OCI-LY7 (cell line): ENCODE data around the gene RSPH1. TPM values are rescaled to one million over a fixed set of nuclear protein-coding genes. Genes with fewer than 3 reads are reported as not detected.

Experiments used
- BruUV-seq: library from RNA; stranded (reverse); fragments of 400-500 nt; replicated peaks from 2 replicates; lab custom pipeline; 2021; lab: Mats Ljungman, UMichigan
- CTCF ChIA-PET: fragments of 300-600 bp; sonication (Branson Sonifier 250); formaldehyde crosslinking; loops from one replicate; lab custom pipeline; 2022; ENCODE audit warnings: antibody characterized with exemption; ENCODE audit not compliant: unreplicated experiment; lab: Charles Lee
- POLR2A ChIA-PET: fragments of 300-600 bp; sonication (Branson Sonifier 250); formaldehyde crosslinking; loops from one replicate; lab custom pipeline; 2022; ENCODE audit warnings: antibody characterized with exemption; lab: Charles Lee
- DNase-seq: peaks from one replicate; pipeline ENCODE4 v3.0.0-alpha.2; 2015; ENCODE audit warnings: low spot score
- H2AFZ ChIP-seq: fragments of 200-600 bp; sonication (generic), shearing (Covaris generic); 2 replicates; pipeline ENCODE4 v1.6.1; 2014; ENCODE audit warnings: mild to moderate bottlenecking, antibody characterized with exemption, low read length, moderate library complexity
- H3K27ac ChIP-seq: fragments of 200-600 bp; sonication (generic); 2 replicates; pipeline ENCODE4 v1.5.1; 2014; ENCODE audit warnings: mixed run types, low read depth, mild to moderate bottlenecking, moderate library complexity, low read length, inconsistent platforms; ENCODE audit not compliant: poor library complexity, severe bottlenecking
- H3K36me3 ChIP-seq: fragments of 200-600 bp; sonication (generic); 2 replicates; pipeline ENCODE4 v1.6.1; 2014; ENCODE audit warnings: mild to moderate bottlenecking, antibody characterized with exemption, low read length, moderate library complexity, mixed read lengths; ENCODE audit not compliant: insufficient read depth
- H3K4me1 ChIP-seq: fragments of 200-600 bp; sonication (generic); 2 replicates; pipeline ENCODE4 v1.5.1; 2014; ENCODE audit warnings: mild to moderate bottlenecking, low read length; ENCODE audit not compliant: insufficient read depth, poor library complexity, severe bottlenecking
- H3K4me2 ChIP-seq: fragments of 200-600 bp; sonication (generic); 2 replicates; pipeline ENCODE4 v1.6.1; 2014; ENCODE audit warnings: mild to moderate bottlenecking, low read length
- H3K4me3 ChIP-seq: fragments of 200-600 bp; sonication (generic); 2 replicates; pipeline ENCODE4 v1.5.1; 2014; ENCODE audit warnings: mild to moderate bottlenecking, low read depth, low read length; ENCODE audit not compliant: poor library complexity, severe bottlenecking
- H3K79me2 ChIP-seq: fragments of 200-600 bp; sonication (generic); 2 replicates; pipeline ENCODE4 v1.6.1; 2016; ENCODE audit warnings: low read depth, mild to moderate bottlenecking, low read length, moderate library complexity, mixed read lengths; ENCODE audit not compliant: insufficient read depth
- H3K9me2 ChIP-seq: fragments of 200-600 bp; sonication (generic); 2 replicates; pipeline ENCODE4 v1.6.1; 2016; ENCODE audit warnings: mild to moderate bottlenecking, low read length, mixed read lengths; ENCODE audit not compliant: insufficient read depth
- H3K9me3 ChIP-seq: fragments of 200-600 bp; sonication (generic); 2 replicates; pipeline ENCODE4 v1.6.1; 2014; ENCODE audit warnings: mild to moderate bottlenecking, mixed run types, low read length, mixed read lengths
- H4K20me1 ChIP-seq: fragments of 200-600 bp; sonication (generic); 2 replicates; pipeline ENCODE4 v1.6.1; 2014; ENCODE audit warnings: mild to moderate bottlenecking, antibody characterized with exemption, low read length, moderate library complexity, mixed read lengths; ENCODE audit not compliant: insufficient read depth
- CTCF ChIP-seq: fragments of 200-600 bp; sonication (generic); conservative IDR thresholded peaks from 2 replicates; pipeline ENCODE4 v1.5.1; 2014; ENCODE audit warnings: mild to moderate bottlenecking, antibody characterized with exemption, low read length, moderate library complexity, mixed read lengths
- EZH2phosphoT487 ChIP-seq: fragments of 200-600 bp; sonication (generic); IDR thresholded peaks from 2 replicates; pipeline ENCODE4 v1.6.1; 2018; ENCODE audit warnings: low read depth, borderline replicate concordance, mild to moderate bottlenecking, mixed run types, antibody characterized with exemption, low read length, moderate library complexity, mixed read lengths
- intact Hi-C: fragments of 100-400 bp; cut with micrococcal nuclease; formaldehyde crosslinking; loops from one replicate; pipeline ENCODE4 v1.10.0; 2022; ENCODE audit not compliant: unreplicated experiment
- total RNA-seq, 2 experiments: library from RNA; depleted of rRNA in 1 of 2; stranded (reverse); fragments of >200 nt in 1 of 2; shearing (Covaris generic) in 1 of 2; gene quantifications; 2 replicates each; pipeline ENCODE4 v1.2.3, GENCODE V29; 2014 to 2022

The RSPH1 gene
- total RNA-seq, 2 experiments from 2014 or later = 1.9 to 2.5 TPM

- Histone ChIP-seq H4K20me1 (no peaks in the 10 kb centered on the region), H3K4me2 (no peak overlapping the region), H2AFZ (no peak overlapping the region), H3K9me3 (no peaks in the 10 kb centered on the region), H3K36me3 (no peaks in the 10 kb centered on the region), H3K4me3 (no peak overlapping the region), H3K9me2 (no peaks in the 10 kb centered on the region), H3K4me1 (no peaks in the 10 kb centered on the region), H3K27ac (no peak overlapping the region), H3K79me2 (no peaks in the 10 kb centered on the region)
- no TSS peak for BruUV-seq
- no peak for TF ChIP-seq EZH2phosphoT487
- no peak for TF ChIP-seq CTCF
- POLR2A ChIA-PET = no interaction called here
- CTCF ChIA-PET = no interaction called here
- intact Hi-C loops = no loop called here
- DNase-seq = no peak
Measured at GRCh38 chr21:42439284-42440186, 56.5 kb downstream of the RSPH1 start.

GRCh38 chr21:42438316-42439205 lies 57.5 kb downstream of the RSPH1 start:
- Histone ChIP-seq H4K20me1 (no peaks in the 10 kb centered on the region), H2AFZ (no peak overlapping the region), H3K9me2 (no peaks in the 10 kb centered on the region), H3K79me2 (no peaks in the 10 kb centered on the region), H3K27ac (no peak overlapping the region), H3K36me3 (no peaks in the 10 kb centered on the region), H3K4me1 (no peaks in the 10 kb centered on the region), H3K4me3 (no peak overlapping the region), H3K9me3 (no peaks in the 10 kb centered on the region), H3K4me2 (no peak overlapping the region)
- BruUV-seq = no TSS peak
- ChIA-PET POLR2A (no interaction called here), CTCF (no interaction called here)
- no peak for DNase-seq
- TF ChIP-seq CTCF = no peak
- no peak for TF ChIP-seq EZH2phosphoT487
- intact Hi-C loops = no loop called here
